Fibroblast of skin of abdomen (primary cell): ENCODE measurements around the gene FRMD4B. TPM values are rescaled to one million over a fixed set of nuclear protein-coding genes. Genes with fewer than 3 reads are reported as not detected.

Source experiments
- DNase-seq: peaks from one replicate; pipeline ENCODE4 v3.0.0-alpha.2; 2013
- polyA plus RNA-seq, 2 experiments: library from polyadenylated mRNA; unstranded; fragments of 120-200 nt; gene quantifications; one replicate each; pipeline ENCODE4 v1.2.1, GENCODE V29; 2013; ENCODE audit not compliant: insufficient read length in 2 of 2

The FRMD4B gene
- polyA plus RNA-seq (2013, experiment 1 of 2; ENCODE audit: insufficient read length) = 0.30 TPM
- polyA plus RNA-seq (2013, experiment 2 of 2; ENCODE audit: insufficient read length) = 0.38 TPM

GRCh38 chr3:69385723-69386555 is at the start of gene FRMD4B:
FRMD4B (minus strand) TSS chr3:69386088; CDS start chr3:69385989, 99 bp downstream.
- DNase-seq = peak; percentile 31

- DNase-seq = peak; percentile 43
Measured at GRCh38 chr3:69433969-69434325, 48.1 kb upstream of the FRMD4B start.

- DNase-seq = peak; percentile 74
Measured at GRCh38 chr3:69433121-69433968, 47.5 kb upstream of the FRMD4B start.

GRCh38 chr3:69428657-69429255 is 42.9 kb upstream of the FRMD4B start:
- DNase-seq = no peak

- no peak for DNase-seq
Measured at GRCh38 chr3:69426967-69427304, 41.0 kb upstream of the FRMD4B start.

GRCh38 chr3:69426291-69426966 is 40.5 kb upstream of the FRMD4B start:
- DNase-seq = no peak

GRCh38 chr3:69425249-69425648 is 39.4 kb upstream of the FRMD4B start:
- peak; percentile 26 for DNase-seq

GRCh38 chr3:69423463-69424155 is 37.7 kb upstream of the FRMD4B start:
- DNase-seq = no peak

- peak; percentile 83 for DNase-seq
Measured at GRCh38 chr3:69422751-69423150, 36.9 kb upstream of the FRMD4B start.

- no peak for DNase-seq
Measured at GRCh38 chr3:69420781-69421520, 35.1 kb upstream of the FRMD4B start.

- no peak for DNase-seq
Measured at GRCh38 chr3:69419276-69419675, 33.4 kb upstream of the FRMD4B start.

GRCh38 chr3:69417541-69418078 is 31.7 kb upstream of the FRMD4B start:
- DNase-seq = no peak

GRCh38 chr3:69413551-69414207 is 27.8 kb upstream of the FRMD4B start:
- DNase-seq = peak; percentile 44

- peak; percentile 89 for DNase-seq
Measured at GRCh38 chr3:69411346-69411745, 25.5 kb upstream of the FRMD4B start.

GRCh38 chr3:69410301-69410700 is 24.4 kb upstream of the FRMD4B start:
- peak; percentile 64 for DNase-seq

- DNase-seq = no peak
Measured at GRCh38 chr3:69409831-69410230, 23.9 kb upstream of the FRMD4B start.

GRCh38 chr3:69409011-69409410 is 23.1 kb upstream of the FRMD4B start:
- no peak for DNase-seq

- DNase-seq = no peak
Measured at GRCh38 chr3:69408542-69408941, 22.7 kb upstream of the FRMD4B start.

- DNase-seq = no peak
Measured at GRCh38 chr3:69407908-69408307, 22.0 kb upstream of the FRMD4B start.

- DNase-seq = peak; percentile 53
Measured at GRCh38 chr3:69406163-69406562, 20.3 kb upstream of the FRMD4B start.
